Stimulated activated CD4-positive, alpha-beta T cell treated with anti-CD3 and anti-CD28 coated beads, Interleukin-12 subunit alpha, Interleukin-12 subunit beta, amount 100 ng/mL, for 48 hours (primary cell): ENCODE measurements around the gene MRPL28.
A peak's percentile ranks its signal among the peaks of the same experiment; 100 is the strongest.
"Not testable (repeated sequence)": the region's sequence is repeated elsewhere in the genome, so short reads cannot be mapped to it uniquely, and the experiment has no call there.

Source experiments
- DNase-seq, 3 donors: peaks; one replicate each; pipeline ENCODE4 v3.0.0-alpha.2; 2020; ENCODE audit warnings: low read depth in 2 of 3, low spot score in 1 of 3

The MRPL28 gene

DNA sequence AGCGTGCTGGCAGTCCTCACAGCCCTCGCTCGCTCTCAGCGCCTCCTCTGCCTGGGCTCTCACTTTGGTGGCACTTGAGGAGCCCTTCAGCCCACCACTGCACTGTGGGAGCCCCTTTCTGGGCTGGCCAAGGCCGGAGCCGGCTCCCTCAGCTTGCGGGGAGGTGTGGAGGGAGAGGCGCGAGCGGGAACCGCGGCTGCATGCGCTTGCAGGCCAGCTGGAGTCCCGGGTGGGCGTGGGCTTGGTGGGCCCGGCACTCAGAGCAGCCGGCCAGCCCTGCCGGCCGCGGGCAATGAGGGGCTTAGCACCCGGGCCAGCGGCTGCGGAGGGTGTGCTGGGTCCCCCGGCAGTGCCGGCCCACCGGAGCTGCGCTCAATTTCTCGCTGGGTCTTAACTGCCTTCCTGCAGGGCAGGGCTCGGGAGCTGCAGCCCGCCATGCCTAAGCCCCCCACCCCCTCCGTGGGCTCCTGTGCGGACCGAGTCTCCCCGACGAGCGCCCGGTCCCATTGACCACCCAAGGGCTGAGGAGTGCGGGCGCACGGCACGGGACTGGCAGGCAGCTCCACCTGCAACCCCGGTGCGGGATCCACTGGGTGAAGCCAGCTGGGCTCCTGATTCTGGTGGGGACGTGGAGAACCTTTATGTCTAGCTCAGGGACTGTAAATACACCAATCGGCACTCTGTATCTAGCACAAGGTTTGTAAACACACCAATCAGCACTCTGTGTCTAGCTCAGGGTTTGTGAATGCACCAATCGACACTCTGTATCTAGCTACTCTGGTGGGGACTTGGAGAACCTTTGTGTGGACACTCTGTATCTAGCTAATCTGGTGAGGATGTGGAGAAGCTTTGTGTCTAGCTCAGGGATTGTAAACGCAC lies 29.0 kb downstream of the MRPL28 start:
- DNase-seq, result not testable (repeated sequence)

DNA sequence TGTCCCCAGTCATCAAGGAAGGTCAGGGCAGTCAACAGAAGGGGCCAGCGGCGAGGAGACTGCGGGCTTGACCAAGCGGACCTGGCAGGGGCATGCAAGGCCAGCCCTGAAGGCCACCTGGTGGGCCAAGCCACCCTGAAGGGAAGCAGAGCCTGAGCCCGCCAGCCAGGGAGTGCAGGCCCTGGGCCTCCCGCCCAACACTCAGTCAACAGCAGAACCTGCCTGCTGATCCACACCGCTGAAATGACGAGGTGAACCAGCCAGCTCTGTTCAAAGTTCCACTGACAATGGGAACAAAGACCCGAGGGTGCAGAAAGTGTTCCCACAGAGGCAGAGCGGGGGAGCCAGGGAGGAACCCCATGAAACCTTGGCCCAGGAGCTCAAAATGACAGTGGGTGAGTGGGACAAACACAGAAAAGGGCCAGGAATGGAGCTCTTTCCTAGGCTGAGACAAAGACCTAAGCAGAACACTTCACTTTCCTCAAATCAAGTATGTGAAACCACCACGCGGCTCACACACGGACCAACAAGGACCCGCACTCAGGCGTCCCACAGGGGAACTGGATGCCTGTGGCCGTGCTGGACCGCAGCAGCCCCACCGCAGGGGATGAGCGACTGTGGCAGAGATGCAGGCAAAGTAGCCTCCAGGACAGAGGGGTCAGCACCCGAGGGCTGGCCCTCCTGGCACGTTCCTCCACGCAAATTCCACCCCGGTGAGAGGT lies 29.8 kb downstream of the MRPL28 start:
- DNase-seq, result no peak

DNA sequence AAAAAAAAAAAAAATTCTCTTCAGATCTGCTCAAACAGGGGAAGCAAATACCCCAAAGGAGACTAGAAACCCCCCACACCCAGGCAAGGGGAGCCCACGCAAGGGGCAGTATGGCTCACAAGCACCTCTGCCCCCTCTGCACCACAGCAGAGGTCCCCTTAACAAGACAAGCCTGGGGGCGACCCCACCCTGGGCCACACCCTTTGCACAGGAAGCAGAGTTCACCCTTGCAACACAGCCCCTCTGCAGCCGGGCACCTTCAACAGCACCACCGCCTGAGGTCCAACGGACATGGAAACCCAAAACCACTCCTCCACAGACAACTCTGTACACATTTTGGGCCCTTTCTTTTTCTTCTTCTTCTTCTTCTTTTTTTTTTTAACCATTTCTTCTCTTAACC lies 30.7 kb downstream of the MRPL28 start:
- no peak for DNase-seq

DNA sequence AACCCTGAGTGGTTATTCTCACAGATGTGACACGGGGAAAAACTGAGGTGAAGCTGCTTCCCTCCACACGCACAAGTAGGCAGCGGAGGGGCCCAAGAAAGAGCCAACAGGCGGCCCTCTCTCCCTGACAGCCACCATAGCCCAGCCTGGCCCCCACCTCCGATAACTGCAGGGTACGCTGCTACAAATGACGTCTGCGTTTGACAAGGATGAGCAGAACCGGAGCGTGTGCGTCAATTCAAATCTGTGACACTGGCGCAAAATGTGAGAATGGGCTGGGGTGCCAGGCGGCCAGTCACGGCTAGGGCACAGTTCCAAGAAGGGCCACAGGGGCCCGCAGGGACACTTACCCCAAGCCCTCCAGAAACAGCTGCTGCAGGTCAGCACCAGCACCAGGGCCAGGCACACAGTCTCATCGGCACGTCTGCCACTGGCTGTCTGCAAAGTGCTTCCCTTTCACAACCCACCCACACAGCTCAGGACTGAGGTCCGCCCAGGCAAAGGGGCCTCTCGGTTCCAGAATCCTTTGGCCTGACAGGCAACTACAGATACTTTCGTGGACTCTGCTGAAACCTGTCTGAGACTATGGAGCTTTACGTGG lies 32.3 kb downstream of the MRPL28 start:
- DNase-seq, result no peak

DNA sequence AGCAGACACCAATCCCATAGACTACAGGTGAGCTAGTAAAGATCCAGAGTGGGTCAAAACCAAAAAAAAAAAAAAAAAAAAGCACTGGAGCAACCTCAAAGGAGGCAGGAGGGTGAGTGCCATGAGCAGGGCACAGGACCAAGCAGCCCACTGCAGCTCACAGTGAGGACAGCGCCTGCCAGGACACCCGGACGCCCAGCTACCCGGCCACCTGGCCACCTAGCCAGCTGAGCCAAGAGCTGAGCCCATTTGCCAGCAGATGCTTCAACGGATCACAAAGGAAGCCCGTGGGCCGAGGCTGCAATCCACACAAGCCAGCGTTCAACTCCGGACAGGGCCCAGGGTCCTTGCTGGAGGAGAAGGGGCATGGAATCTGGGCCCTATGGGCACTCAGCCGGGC lies 32.9 kb downstream of the MRPL28 start:
- no peak for DNase-seq

DNA sequence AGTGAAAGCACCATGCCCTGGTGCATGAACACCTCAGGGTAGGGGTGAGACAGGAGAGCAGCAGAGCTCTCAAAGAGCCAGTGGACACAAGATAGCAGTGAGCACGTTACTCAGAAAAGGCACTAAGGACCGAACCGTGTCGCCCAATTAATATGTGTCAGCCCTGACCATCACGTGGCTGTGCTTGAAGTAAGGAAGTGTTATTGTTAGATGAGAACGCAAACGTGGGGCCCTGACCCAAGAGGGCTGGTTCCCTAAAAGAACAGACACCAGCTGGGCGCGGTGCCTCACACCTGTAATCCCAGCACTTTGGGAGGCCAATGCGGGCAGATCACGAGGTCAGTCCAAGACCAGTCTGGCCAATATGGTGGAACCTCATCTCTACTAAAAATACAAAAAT lies 34.1 kb downstream of the MRPL28 start:
- no peak for DNase-seq

DNA sequence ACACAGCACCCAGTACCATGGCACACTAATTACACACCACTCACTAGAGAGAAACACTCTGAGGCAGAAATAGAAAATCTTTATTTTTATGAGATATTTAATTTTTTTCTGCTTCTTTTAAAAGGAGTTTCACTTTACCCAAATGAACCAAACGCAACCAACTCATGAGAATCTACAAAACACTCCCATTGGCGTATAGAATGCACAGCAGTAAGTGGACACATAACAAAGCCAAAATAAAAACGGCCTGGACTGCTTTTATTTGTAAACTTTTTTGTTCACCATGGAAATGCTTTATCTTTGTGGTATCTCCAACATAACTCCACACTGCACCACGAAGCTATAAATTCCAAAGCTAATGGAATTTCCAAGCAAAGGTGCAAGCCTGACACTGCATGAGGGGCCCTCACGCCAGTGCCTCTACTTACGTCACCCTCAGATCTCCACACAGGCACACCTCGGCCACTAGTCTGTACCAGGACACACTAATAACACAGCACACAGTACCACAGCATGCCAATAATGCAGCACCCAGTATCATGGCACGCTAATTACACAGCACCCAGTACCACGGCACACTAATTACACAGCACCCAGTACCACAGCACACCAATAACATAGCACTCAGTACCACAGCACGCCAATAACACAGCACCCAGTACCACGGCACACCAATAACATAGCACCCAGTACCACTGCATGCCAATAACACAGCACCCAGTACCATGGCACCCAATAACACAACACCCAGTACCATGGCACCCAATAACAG lies 35.3 kb downstream of the MRPL28 start:
- not testable (repeated sequence) for DNase-seq

DNA sequence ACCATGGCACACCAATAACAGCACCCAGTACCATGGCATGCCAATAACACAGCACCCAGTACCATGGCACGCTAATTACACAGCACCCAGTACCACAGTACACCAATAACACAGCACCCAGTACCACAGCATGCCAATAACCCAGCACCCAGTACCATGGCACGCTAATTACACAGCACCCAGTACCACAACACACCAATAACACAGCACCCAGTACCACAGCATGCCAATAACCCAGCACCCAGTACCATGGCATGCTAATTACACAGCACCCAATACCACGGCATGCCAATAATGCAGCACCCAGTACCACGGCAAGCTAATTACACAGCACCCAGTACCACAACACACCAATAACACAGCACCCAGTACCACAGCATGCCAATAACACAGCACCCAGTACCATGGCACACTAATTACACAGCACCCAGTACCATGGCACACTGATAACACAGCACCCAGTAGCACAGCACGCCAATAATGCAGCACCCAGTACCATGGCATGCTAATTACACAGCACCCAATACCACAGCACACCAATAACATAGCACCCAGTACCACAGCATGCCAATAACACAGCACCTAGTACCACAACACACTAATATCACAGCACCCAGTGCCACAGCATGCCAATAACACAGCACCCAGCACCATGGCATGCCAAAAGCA lies 36.0 kb downstream of the MRPL28 start:
- DNase-seq, result not testable (repeated sequence)

DNA sequence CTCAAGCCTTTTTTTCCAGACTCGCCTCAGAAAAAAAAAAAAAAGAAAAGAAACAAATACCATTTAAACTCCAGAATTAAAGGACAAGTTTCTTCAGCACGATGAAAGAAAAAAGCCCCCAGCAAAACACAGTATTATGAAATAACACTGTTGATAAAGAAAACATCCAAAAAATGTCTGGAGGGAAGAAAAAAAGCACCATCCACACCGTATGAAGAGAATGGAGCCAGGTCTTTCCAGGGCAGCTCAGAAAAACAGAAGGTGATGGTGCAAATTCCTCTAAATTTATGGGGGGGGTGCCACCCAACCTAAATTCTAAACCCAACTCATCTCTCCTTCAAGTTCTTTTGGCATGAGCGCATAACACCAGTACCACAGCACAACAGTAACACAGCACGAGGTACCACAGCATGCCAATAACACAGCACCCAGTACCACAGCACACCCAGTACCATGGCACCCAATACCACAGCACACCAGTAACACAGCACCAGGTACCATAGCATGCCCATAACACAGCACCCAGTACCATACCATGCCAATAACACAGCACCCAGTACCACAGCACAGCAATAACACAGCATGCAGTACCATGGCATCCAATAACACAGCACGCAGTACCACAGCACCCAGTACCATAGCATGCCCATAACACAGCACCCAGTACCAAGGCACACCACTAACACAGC lies 36.8 kb downstream of the MRPL28 start:
- no peak for DNase-seq

DNA sequence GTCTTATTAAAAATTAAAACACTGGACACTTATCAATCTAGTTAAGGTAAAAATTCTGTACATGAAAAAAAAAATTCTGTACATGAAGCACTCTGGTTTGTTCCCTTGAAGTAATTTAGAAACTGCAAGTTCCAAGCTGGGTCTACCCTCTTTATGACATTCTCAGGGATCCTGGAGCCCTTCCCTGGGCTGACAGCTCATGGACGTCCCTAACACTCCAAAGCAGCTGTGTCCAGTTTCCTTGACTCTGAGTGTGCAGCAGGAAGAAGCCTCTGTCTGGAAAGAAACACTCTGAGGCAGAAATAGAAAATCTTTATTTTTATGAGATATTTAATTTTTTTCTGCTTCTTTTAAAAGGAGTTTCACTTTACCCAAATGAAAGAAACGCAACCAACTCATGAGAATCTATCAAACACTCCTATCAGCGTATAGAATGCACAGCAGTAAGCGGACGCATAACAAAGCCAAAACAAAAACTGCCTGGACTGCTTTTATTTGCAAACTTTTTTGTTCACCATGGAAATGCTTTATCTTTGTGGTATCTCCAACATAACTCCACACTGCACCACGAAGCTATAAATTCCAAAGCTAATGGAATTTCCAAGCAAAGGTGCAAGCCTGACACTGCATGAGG lies 39.0 kb downstream of the MRPL28 start:
- DNase-seq, result not testable (repeated sequence)

DNA sequence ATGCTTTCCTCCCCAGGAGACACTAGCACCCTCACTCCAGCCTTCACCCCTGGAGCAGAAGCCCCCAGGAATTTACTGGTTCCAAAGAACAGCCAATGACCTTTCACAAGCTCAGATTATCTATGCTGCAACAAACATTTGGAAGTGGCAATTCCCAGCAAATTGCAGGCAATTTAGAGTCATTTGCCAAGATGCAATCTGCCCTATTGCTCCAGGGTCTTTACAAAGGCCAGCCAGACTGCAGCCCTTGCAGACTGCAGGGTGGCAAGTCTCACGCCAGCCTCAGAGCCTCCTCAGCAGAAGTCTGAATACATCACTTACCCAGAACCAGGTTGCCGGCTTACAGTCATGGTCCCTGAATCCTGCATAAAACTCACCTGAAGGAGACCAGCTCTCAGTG lies 39.6 kb downstream of the MRPL28 start:
- no peak for DNase-seq

DNA sequence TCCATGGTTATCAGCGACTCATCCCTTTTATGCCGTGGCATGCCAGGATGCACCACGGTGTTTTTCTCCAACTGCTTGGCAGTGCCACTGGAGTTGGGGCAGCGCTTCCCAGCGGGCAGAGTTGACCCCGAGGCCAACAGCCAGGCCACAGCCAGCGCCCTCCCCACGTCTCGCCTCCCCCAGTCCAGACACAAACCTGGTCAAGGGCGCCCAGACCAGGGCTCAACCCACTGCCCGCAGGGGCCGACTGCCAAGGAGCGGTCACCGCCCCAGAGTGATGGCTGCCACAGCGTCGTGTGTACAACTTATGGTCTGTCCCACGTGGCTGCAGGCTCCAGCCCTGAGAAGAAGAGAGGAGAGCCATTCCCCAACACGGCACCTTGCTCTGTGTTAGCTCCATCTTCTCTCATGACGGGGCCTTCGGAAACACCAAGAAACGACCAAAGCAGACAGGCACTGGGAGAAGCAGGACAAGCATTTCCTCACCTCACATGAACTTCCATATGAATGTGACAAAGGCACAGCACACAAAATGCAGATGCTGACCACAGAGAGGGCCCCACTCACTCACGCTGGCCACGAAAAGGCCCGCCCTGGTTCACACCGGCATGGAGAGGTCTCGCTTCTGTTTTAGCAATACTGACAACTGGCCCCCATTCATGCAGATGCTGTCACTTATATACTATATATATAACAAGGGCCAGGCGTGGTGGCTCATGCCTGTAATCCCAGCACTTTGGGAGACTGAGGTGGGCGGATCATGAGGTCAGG lies 44.8 kb downstream of the MRPL28 start:
- no peak for DNase-seq

DNA sequence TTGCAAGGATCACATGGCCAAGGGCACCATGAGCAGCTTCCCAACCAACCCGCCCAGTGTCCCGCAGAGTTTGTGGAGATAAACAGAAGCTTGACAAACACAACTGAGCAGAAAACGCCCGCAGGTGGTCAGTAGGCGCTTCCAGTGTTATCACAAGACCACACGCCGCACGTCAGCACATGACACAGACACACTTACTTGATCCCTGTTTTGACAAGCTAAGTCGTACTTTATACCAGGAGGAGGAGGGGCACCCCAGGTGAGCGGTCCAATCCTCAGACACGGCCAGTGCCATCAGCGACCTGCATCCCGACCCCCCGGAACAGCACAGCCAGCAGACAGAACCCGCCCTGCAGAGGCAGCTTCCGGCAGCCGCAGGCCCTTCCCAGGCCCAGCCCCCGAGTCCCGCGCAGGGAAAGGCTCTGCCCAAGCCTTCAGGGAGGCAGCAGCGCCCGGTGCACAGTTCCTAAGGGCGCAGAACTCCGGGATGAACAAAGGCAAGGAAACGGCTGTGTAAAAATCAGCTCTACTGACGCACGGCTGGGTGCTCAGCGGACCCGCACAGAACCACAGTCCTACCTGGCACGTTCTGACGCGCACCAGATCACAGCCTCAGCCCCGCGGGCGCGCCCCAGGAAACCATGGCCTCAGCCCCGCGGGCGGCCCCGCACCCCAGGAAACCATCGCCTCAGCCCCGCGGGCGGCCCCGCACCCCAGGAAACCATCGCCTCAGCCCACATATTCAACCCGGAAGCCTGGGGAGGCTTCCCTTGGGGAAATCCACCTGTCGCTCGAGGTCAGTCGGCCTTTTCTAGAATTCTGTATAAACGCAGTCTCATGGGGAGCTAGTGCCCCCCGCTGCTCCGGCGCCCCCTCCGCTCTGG lies 45.6 kb downstream of the MRPL28 start:
- peak in 1 of 3 donors; percentile 31 for DNase-seq

DNA sequence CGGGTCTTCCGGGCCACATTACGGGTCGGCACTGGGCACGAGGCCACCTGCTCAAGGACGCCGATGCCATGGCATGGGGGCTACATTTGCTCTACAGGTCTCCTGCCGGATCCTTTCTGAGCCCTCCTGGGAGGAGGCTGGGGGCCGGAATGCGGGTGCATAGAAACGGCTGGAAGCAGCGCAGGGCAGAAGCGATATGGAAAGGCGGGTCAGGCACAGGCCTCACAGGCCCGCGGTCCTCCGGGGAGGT lies 46.2 kb downstream of the MRPL28 start:
- DNase-seq, result no peak

DNA sequence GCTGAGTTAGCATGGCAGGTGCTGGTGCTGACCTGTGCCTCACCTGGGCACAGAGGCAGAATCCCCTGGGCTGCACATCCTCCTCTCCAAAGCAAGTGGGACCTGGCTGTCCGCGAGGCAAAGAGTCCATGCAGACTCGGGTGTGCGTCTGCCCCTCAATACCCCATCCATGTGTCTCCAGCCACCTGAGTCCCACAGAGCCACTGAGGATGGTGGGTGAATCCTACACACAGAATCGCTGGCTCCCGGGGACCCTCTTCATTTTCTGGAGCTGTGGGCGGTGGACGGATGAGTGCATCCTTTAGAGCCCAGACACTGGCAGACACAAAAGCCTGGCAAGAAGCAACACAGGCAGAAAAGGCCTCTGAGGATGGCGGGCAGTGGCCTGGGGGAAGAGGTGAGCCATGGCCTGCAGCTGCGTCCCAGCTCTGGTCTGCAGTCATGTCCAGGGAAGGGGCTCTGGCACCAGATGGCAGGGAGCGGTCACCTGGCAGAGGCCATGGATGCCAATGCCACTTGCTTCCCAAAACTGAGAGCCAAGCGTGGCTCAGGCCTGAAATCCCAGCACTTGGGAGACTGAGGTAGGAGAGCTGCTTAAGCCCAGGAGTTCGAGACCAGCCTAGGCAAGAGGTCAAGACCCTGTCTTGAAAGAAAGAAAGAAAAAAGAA lies 47.7 kb downstream of the MRPL28 start:
- no peak for DNase-seq

DNA sequence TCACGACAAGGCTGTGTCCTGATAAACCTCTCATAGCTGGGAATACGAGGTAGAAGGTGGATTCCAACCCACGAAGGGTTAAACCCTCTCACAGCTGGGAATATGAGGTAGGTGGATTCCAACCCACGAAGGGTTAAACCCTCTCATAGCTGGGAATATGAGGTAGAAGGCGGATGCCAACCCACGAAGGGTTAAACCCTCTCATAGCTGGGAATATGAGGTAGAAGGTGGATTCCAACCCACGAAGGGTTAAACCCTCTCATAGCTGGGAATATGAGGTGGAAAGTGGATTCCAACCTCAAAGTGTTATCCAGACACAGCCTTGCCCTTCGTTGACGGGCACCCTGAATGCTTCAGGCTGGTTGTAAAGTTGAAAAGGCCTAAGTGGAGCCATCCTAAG lies 48.8 kb downstream of the MRPL28 start:
- no peak for DNase-seq

DNA sequence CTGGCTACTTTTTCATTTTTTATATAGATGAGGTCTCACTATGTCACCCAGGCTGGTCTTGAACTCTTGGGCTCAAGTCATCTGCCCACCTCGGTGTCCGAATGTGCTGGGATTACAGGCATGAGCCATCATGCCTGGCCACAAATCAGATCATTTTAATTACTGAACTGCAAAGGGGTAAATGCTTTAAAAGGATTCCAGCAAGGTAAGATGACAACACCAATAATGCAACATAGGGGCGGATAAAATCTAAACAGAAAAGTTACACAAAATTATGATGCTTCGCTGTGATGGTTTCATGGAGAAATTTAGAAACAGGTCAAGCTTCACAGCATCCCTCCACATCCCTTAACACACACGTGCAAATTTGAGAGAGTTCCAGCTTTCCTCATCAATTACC lies 50.1 kb downstream of the MRPL28 start:
- DNase-seq, result no peak

DNA sequence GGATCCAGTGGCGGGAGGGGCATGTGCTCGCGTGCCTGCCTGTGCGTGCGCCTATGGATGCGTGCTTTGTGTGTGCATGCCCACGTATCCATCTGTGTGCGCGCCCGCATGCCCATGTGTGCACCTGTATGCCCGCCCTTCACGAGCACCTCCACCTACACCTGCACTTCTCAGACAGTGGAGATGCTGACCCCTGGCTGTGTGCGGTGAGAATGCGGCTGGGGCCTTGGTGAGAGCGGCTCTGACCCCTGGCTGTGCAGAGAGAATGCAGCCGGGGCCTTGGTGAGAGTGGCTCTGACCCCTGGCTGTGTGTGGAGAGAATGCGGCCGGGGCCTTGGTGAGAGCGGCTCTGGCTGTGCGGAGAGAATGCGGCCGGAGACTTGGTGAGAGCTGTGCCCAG lies 51.7 kb downstream of the MRPL28 start:
- DNase-seq, result no peak
